Lower leg skin (tissue), 4 donors: Measurements from ENCODE around the gene NSMF. TPM values are rescaled to one million over a fixed set of nuclear protein-coding genes. Genes with fewer than 3 reads are reported as not detected.

Source experiments
- DNase-seq, 2 donors: peaks; one replicate each; pipeline ENCODE4 v3.0.0-alpha.2; 2019; ENCODE audit warnings: low spot score in 2 of 2
- H3K4me3 ChIP-seq: fragments of 200-600 bp; sonication (generic); 2 replicates; pipeline ENCODE4 v1.5.1; 2017; ENCODE audit warnings: mild to moderate bottlenecking, low read depth; ENCODE audit not compliant: poor library complexity, severe bottlenecking
- CTCF ChIP-seq, 3 donors: fragments of 450-650 bp; IDR thresholded peaks; one replicate each; pipeline ENCODE4 v1.5.1; 2016; ENCODE audit warnings: antibody characterized with exemption in 3 of 3, mild to moderate bottlenecking in 3 of 3, moderate library complexity in 2 of 3
- POLR2A ChIP-seq, 2 donors: fragments of 450-650 bp; IDR thresholded peaks; one replicate each; pipeline ENCODE4 v1.6.1; 2016 to 2017; ENCODE audit warnings: antibody characterized with exemption in 2 of 2, mild to moderate bottlenecking in 1 of 2, moderate library complexity in 1 of 2
- WGBS, 2 donors: methylation state at CpG; one replicate each; pipeline ENCODE4 v1.1.5; 2018; 5-methylcytosine and 5-hydroxymethylcytosine counted together
- intact Hi-C: fragments of 100-400 bp; cut with DNase I; formaldehyde crosslinking; loops from one replicate; pipeline ENCODE4 v1.15.0; 2023; ENCODE audit warnings: low total_unique reads
- total RNA-seq, 4 donors: library from RNA; depleted of rRNA; stranded (reverse); fragments of >200 nt; gene quantifications; one replicate each; pipeline ENCODE4 v1.1.0, GENCODE V29; 2016

Gene NSMF
- total RNA-seq, 4 donors from 2014 or later: 18.6 to 41.8 (median 24.3) TPM

DNA sequence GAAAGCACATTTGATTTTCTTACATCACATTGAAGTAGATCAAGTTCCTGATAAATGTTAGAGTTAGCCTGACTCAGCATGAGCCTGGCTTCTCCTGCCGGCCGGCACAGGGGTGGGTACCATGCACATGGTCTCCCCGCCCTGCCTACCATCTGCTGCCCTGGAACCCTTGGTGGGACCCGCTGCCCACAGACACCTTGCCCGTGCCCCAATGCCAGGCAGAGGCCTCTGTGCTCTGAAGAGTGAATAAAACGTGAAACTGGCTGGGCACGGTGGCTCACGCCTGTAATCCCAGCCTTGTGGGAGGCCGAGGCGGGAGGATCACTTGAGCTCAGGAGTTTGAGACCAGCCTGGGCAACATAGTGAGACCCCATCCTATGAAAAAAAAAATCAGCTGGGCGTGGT is 53.5 kb downstream of the NSMF start:
- H3K4me3 ChIP-seq: no peak overlapping the region
- DNase-seq: no peak
- WGBS, 2 donors: 88 to 93% methylated on average over 11 of the region's 11 CpGs
- intact Hi-C loops: loop anchor here (5.0 kb wide), 1 partner anchor 108 kb away; no protein-coding TSS in a partner anchor
- TF ChIP-seq POLR2A (IDR thresholded peaks at IDR 0.05) (no peak), CTCF (IDR thresholded peaks at IDR 0.05) (no peak)

DNA sequence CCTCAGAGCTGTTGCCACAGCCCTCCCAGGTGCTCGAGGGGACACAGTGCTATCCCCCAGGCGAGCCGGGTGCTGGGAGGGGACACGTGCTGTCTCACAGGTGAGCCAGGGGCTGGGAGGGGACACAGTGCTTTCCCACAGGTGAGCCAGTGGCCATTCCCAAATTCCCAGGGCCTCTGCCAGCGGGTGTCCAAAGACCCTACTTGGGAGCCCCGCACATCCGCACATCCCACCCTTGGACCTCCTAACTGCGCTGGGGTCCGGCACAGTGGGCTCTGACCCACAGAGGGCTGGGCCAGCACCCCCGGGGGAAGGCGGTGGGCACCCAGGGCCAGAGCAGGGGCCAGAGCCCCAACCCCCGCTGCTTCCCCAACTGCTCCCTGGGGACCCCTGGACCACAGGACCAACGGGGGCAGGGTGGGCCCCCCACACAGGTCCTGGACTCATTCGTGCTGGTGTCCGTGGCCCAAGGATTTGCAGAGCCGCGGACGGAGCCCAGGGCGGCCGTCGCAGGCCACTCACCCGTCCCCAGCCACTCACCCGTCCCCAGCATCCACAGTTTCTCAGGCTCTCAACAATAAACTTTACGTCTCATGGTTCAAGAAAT is 54.1 kb downstream of the NSMF start:
- intact Hi-C loops: loop anchor here (5.0 kb wide), 1 partner anchor 108 kb away; no protein-coding TSS in a partner anchor
- WGBS, 2 donors: 95% methylated on average over 14 to 21 of the region's 24 CpGs
- no peak for DNase-seq
- no peak overlapping the region for H3K4me3 ChIP-seq
- TF ChIP-seq CTCF (IDR thresholded peaks at IDR 0.05) (no peak), POLR2A (IDR thresholded peaks at IDR 0.05) (no peak)

DNA sequence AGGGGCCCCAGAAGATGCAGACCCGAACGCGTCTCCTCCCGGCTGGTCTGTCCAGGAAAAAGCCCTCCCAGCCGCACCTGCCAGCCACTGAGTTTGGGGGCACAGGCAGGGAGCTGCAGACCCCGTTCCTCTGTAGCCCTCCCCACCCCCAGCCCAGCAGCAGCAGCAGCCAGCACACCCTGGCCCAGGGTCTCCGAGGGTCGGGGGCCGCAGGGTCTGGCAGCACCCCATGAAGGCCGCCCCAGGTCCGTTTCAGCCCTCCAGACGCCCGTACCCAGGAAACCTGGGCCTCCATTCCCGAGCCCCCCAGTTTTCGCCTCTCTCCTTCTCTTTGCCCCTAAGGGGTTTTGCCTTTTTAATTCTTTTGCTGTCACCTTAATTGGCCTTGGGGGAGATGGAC is 55.9 kb downstream of the NSMF start:
- no peak overlapping the region for H3K4me3 ChIP-seq
- TF ChIP-seq CTCF (IDR thresholded peaks at IDR 0.05) (no peak), POLR2A (IDR thresholded peaks at IDR 0.05) (no peak)
- intact Hi-C loops: no loop called here
- WGBS, 2 donors: 95% methylated on average over 15 of the region's 15 CpGs
- no peak for DNase-seq

DNA sequence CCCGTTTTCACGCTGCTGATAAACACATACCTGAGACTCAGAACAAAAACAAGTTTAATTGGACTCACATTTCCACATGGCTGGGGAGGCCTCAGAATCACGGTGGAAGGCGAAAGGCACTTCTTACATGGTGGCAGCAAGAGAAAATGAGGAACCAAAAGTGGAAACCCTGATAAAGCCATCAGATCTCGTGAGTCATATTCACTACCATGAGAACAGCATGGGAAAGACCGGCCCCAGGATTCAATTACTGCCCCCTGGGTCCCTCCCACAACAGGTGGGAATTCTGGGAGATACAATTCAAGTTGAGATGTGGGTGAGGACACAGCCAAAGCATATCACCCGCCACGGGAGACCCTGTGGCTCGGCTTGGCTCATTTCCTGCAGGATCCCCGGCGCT is 56.4 kb downstream of the NSMF start:
- no peak overlapping the region for H3K4me3 ChIP-seq
- 81 to 82% methylated on average over 11 of the region's 11 CpGs for WGBS, 2 donors
- DNase-seq: no peak
- TF ChIP-seq POLR2A (IDR thresholded peaks at IDR 0.05): no peak
- no peak for TF ChIP-seq CTCF (IDR thresholded peaks at IDR 0.05)
- intact Hi-C loops: no loop called here

DNA sequence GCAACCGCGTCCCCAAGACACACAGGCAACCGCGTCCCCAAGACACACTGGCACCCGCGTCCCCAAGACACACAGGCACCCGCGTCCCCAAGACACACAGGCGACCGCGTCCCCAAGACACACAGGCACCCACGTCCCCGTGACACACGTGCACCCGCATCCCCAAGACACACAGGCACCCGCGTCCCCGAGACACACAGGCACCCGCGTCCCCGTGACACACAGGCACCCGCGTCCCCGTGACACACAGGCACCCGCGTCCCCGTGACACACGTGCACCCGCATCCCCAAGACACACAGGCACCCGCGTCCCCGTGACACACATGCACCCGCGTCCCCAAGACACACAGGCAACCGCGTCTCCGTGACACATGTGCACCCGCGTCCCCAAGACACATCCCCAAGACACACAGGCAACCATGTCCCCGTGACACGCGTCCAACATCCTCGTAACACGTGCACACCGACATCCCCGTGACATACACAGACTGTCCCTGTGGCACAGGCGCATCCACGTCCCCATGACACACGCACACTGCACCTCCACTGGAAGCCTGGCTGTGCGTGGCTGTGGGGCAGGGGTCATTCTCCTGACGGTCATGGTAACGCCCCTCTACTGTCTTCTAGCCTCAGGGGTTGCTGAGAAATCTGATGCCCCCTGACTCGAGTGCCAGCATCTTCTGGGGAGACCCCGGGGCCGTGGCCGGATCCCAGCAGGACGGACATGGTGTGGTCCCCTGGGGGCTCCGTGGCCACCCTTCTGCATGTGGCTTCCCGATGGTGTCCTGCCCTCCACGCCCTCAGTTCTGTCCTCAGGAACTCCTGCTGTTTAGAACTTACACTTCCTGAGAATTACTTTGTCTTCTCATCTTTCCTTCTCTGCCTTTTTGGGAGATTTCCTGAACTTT is 60.3 kb downstream of the NSMF start:
- no peak overlapping the region for H3K4me3 ChIP-seq
- intact Hi-C loops: no loop called here
- TF ChIP-seq POLR2A (IDR thresholded peaks at IDR 0.05): no peak
- no peak for TF ChIP-seq CTCF (IDR thresholded peaks at IDR 0.05)
- no peak for DNase-seq
- WGBS, 2 donors: 95 to 98% methylated on average over 58 to 60 of the region's 60 CpGs
